K562 (cell line): ENCODE results near the gene TM9SF3. TPM values are rescaled to one million over a fixed set of nuclear protein-coding genes. Genes with fewer than 3 reads are reported as not detected.

Experiments
- ATAC-seq: fragments of 200-7000 bp; cut with Tn5 transposase; 3 replicates; pipeline ENCODE4 v1.9.1; 2020; ENCODE audit warnings: moderate library complexity
- BruUV-seq: library from RNA; stranded (reverse); fragments of 400-500 nt; replicated peaks from 2 replicates; lab custom pipeline; 2021; lab: Mats Ljungman, UMichigan
- CTCF ChIA-PET: fragments of 300-600 bp; formaldehyde crosslinking; extraction: SDS; loops from one replicate; lab custom pipeline; 2021; ENCODE audit warnings: low intra/inter-chr PET ratio; lab: Yijun Ruan, JAX
- POLR2A ChIA-PET: fragments of 300-600, 350-650 bp; sonication (Branson Sonifier 250); formaldehyde crosslinking; extraction: SDS; loops from one replicate; lab custom pipeline; 2021; ENCODE audit warnings: antibody characterized with exemption, inconsistent platforms; lab: Yijun Ruan, JAX
- DNase-seq, 4 experiments: peaks; one replicate each; pipeline versions ENCODE4 v3.0.0 to v3.0.0-alpha.2; 2011 to 2018; ENCODE audit warnings: low spot score in 3 of 4, mixed read lengths in 3 of 4; ENCODE audit errors: extremely low read depth in 1 of 4
- FAIRE-seq: peaks from 2 replicates; lab custom pipeline; 2011; peaks lifted over from hg19 to GRCh38; lab: Jason Lieb, UNC
- H2AFZ ChIP-seq: 2 replicates; pipeline ENCODE4 v1.6.0; 2011; ENCODE audit warnings: low read depth, low read length, control low read depth, inconsistent platforms
- H3K27ac ChIP-seq: fragments of 200-600 bp; 3 replicates; pipeline ENCODE4 v1.8.0; 2011; ENCODE audit warnings: low read depth, mild to moderate bottlenecking, control low read depth, inconsistent platforms, low read length, moderate library complexity, mixed read lengths; ENCODE audit errors: extremely low read depth
- H3K27me3 ChIP-seq, 2 experiments: fragments of 300-600 bp in 1 of 2; 2 replicates in 1 of 2; 3 replicates in 1 of 2; pipeline versions ENCODE4 v1.6.0 to v1.8.0; 2011; ENCODE audit warnings: inconsistent platforms in 2 of 2, low read length in 2 of 2, mild to moderate bottlenecking in 1 of 2, mixed read lengths in 1 of 2, moderate library complexity in 1 of 2; ENCODE audit not compliant: control insufficient read depth in 2 of 2, insufficient read depth in 2 of 2
- H3K36me3 ChIP-seq: fragments of 300-600 bp; 3 replicates; pipeline ENCODE4 v1.8.0; 2011; ENCODE audit warnings: mild to moderate bottlenecking, low read length, inconsistent platforms; ENCODE audit not compliant: control insufficient read depth, insufficient read depth
- H3K4me1 ChIP-seq, 2 experiments: fragments of 200-600 bp in 1 of 2; replicated peaks in 1 of 2; 2 replicates in 1 of 2; 3 replicates in 1 of 2; pipeline versions ENCODE4 v1.5.1 to v1.8.0; 2011; ENCODE audit warnings: inconsistent platforms in 2 of 2, low read length in 2 of 2, mild to moderate bottlenecking in 1 of 2, mixed read lengths in 1 of 2, moderate library complexity in 1 of 2; ENCODE audit not compliant: control insufficient read depth in 2 of 2, insufficient read depth in 2 of 2
- H3K4me2 ChIP-seq: 2 replicates; pipeline ENCODE4 v1.6.1; 2011; ENCODE audit warnings: low read length, control low read depth, inconsistent platforms, mixed read lengths; ENCODE audit not compliant: insufficient read depth
- H3K4me3 ChIP-seq: fragments of 200-600 bp; sonication (generic), shearing (Covaris generic); 2 replicates; pipeline ENCODE4 v1.5.1; 2016; ENCODE audit warnings: control low read depth, inconsistent platforms
- H3K79me2 ChIP-seq: fragments of 200-600 bp; 3 replicates; pipeline ENCODE4 v1.8.0; 2011; ENCODE audit warnings: low read length, inconsistent platforms; ENCODE audit not compliant: control insufficient read depth, insufficient read depth
- H3K9ac ChIP-seq, 2 experiments: 2 replicates each; pipeline versions ENCODE4 v1.6.0 to v1.6.1; 2011; ENCODE audit warnings: low read depth in 2 of 2, low read length in 2 of 2, control low read depth in 1 of 2, inconsistent platforms in 1 of 2, mild to moderate bottlenecking in 1 of 2, mixed read lengths in 1 of 2; ENCODE audit not compliant: insufficient read depth in 1 of 2
- H3K9me1 ChIP-seq: one replicate; pipeline ENCODE4 v1.6.0; 2011; ENCODE audit warnings: inconsistent platforms, mild to moderate bottlenecking, low read length, moderate library complexity; ENCODE audit not compliant: control insufficient read depth, insufficient read depth
- H3K9me3 ChIP-seq: replicated peaks from 2 replicates; pipeline ENCODE4 v1.5.1; 2011; ENCODE audit warnings: low read depth, low read length, inconsistent platforms; ENCODE audit not compliant: control insufficient read depth, insufficient read depth
- H4K20me1 ChIP-seq: replicated peaks from 2 replicates; pipeline ENCODE4 v1.6.1; 2011; ENCODE audit warnings: low read length, inconsistent platforms, mixed read lengths; ENCODE audit not compliant: control insufficient read depth, insufficient read depth
- CBX8 ChIP-seq: fragments of 200-600 bp; sonication (generic); IDR thresholded peaks from 2 replicates; pipeline ENCODE4 v1.6.1; 2012; ENCODE audit warnings: borderline replicate concordance, mixed run types, low read depth, mild to moderate bottlenecking, moderate library complexity, mixed read lengths, low read length, control low read depth, inconsistent platforms; ENCODE audit not compliant: poor library complexity, severe bottlenecking; ENCODE audit errors: extremely low read depth
- ERF ChIP-seq: fragments of 450-650 bp; formaldehyde crosslinking; IDR thresholded peaks from 2 replicates; pipeline ENCODE4 v1.4.0; 2020; ENCODE audit warnings: mild to moderate bottlenecking, mixed read lengths
- IRF9 ChIP-seq: fragments of 450-650 bp; IDR thresholded peaks from 2 replicates; pipeline ENCODE4 v1.6.1; 2016; ENCODE audit warnings: missing biosample characterization, missing genetic modification characterization
- KAT7 ChIP-seq: sonication (generic); formaldehyde crosslinking; IDR thresholded peaks from 2 replicates; pipeline ENCODE4 v1.8.0; 2022; ENCODE audit warnings: missing genetic modification reagents, mild to moderate bottlenecking, borderline replicate concordance
- MYBL2 ChIP-seq, 2 experiments: fragments of 450-650 bp in 1 of 2; sonication (generic) in 1 of 2; formaldehyde crosslinking in 1 of 2; IDR thresholded peaks; 2 replicates each; pipeline versions ENCODE4 v1.6.1 to v1.8.1; 2017 to 2022; ENCODE audit warnings: borderline replicate concordance in 1 of 2, inconsistent platforms in 1 of 2, low read depth in 1 of 2, mild to moderate bottlenecking in 1 of 2, missing genetic modification reagents in 1 of 2, moderate library complexity in 1 of 2
- NBN ChIP-seq: fragments of 450-650 bp; IDR thresholded peaks from 2 replicates; pipeline ENCODE4 v1.6.1; 2016; ENCODE audit warnings: low read depth, mild to moderate bottlenecking
- NFIX ChIP-seq: fragments of 250-450 bp; sonication (Bioruptor Pico); IDR thresholded peaks from 2 replicates; pipeline ENCODE4 v1.4.0; 2020; ENCODE audit warnings: low read depth, mild to moderate bottlenecking, moderate library complexity
- NR0B1 ChIP-seq: fragments of 450-650 bp; IDR thresholded peaks from one replicate; pipeline ENCODE4 v1.6.1; 2018; ENCODE audit warnings: mild to moderate bottlenecking, moderate library complexity; ENCODE audit not compliant: partially characterized antibody
- PCBP2 ChIP-seq: fragments of 200-400 bp; formaldehyde crosslinking; IDR thresholded peaks from 2 replicates; pipeline ENCODE4 v1.6.1; 2018; ENCODE audit warnings: low read length, low read depth, mild to moderate bottlenecking, moderate library complexity; ENCODE audit not compliant: poor library complexity, severe bottlenecking
- PHB2 ChIP-seq: fragments of 450-650 bp; IDR thresholded peaks from 2 replicates; pipeline ENCODE4 v1.6.1; 2017; ENCODE audit warnings: low read depth
- RBM34 ChIP-seq: fragments of 200-400 bp; formaldehyde crosslinking; IDR thresholded peaks from 2 replicates; pipeline ENCODE4 v1.6.1; 2018; ENCODE audit warnings: low read length, borderline replicate concordance; ENCODE audit not compliant: insufficient read depth
- TAF9B ChIP-seq: fragments of 450-650 bp; IDR thresholded peaks from 2 replicates; pipeline ENCODE4 v1.6.1; 2018; ENCODE audit warnings: mild to moderate bottlenecking; ENCODE audit not compliant: partially characterized antibody
- THAP12 ChIP-seq: fragments of 250-450 bp; sonication (Bioruptor Pico); IDR thresholded peaks from 2 replicates; pipeline ENCODE4 v1.9.0; 2021; ENCODE audit warnings: mild to moderate bottlenecking, inconsistent platforms
- ZNF316 ChIP-seq: fragments of 450-650 bp; IDR thresholded peaks from 2 replicates; pipeline ENCODE4 v1.6.1; 2016
- WGBS: fragments of 100-300 bp; shearing (Covaris generic); methylation state at CpG from one replicate; pipeline ENCODE4 v1.1.6; 2016; ENCODE audit warnings: low coverage, mixed read lengths; ENCODE audit not compliant: insufficient coverage; ENCODE audit errors: missing lambda C conversion rate; 5-methylcytosine and 5-hydroxymethylcytosine counted together
- in situ Hi-C: fragments of 300-500 bp; cut with MboI; formaldehyde crosslinking; loops from 4 replicates; pipeline ENCODE4 v1.15.0; 2018; ENCODE audit warnings: inconsistent platforms, mixed read lengths
- intact Hi-C: fragments of 100-400 bp; cut with micrococcal nuclease; formaldehyde crosslinking; loops from 2 replicates; pipeline ENCODE4 v1.14.2; 2022
- polyA plus RNA-seq, 8 experiments: library from polyadenylated mRNA; depleted of rRNA in 4 of 8; stranded (reverse) in 5 of 8; unstranded in 3 of 8; fragments of >200 nt; fragmentation: Nextera tagmentation in 2 of 8; fragmentation: Illumina TruSeq in 1 of 8; extraction: Ambion mirVana in 2 of 8; extraction: Trizol in 1 of 8; gene quantifications; 2 replicates each; pipeline versions ENCODE4 v1.2.1 to v1.2.3, GENCODE V29; 2011 to 2014; ENCODE audit warnings: inconsistent platforms in 1 of 8, missing spikeins in 1 of 8
- total RNA-seq, 7 experiments: library from RNA; depleted of rRNA in 6 of 7; stranded (reverse); fragments of >200 nt in 6 of 7; fragmentation: Illumina TruSeq in 2 of 7; extraction: Trizol in 2 of 7; gene quantifications; 2 replicates each; pipeline versions ENCODE4 v1.2.1 to v1.2.3, GENCODE V29; 2011 to 2021; ENCODE audit warnings: low replicate concordance in 1 of 7

Gene TM9SF3
- total and polyA plus RNA-seq, 9 of the 15 experiments (the other 6 are each of a cell fraction or from before 2014, with no cell fraction given) = 16.1 to 63.1 (median 34.9) TPM

- TF ChIP-seq ERF (CRISPR knock-in tag) (no peak), NFIX (no peak), PCBP2 (no peak), CBX8 (no peak)
- TF ChIP-seq, all 486 proteins: peak for 0
Observed at GRCh38 chr10:96591946-96592345, 5.1 kb upstream of the TM9SF3 start (continued).

DNA sequence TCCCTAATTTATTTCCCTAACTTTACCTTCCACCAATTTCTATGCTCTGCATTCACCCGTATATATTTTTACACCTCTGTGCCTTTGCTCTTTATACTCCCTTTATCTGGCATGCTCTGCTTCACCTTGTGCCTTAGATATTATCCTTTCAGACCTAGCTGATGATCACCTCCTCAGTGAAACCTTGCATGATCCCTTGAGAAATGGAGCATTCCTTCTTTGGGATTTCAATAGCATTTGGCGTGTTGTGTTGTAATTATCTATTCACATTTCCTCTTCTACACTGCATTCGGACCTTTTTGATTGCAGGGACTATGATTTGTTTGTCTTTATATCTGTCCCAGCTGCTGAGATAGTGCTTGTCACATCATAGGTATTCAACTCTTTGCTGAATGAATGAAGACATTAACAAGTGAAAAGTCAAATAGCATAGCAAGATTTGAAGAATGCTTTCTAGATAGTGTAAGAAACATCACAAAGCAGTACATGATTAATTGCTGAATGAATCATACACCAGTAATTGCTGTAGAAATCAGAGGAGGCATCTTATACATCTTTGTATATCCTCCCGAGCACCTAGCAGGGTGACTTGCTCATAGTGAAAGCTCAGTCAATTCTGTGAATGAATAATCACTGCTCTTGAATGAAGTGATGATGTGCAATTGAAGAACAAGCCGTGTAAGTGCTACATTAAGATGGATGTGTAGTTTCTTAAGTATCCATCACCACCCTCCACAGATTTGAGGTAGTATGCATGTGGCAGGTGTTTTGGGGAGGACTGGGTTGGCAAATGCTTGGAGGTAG lies 2.0 kb upstream of the TM9SF3 start:
- ATAC-seq (no peak), FAIRE-seq (no peak), DNase-seq (no peak)
- no peak overlapping the region for H2AFZ ChIP-seq
- in situ Hi-C loops = no loop called here
- H3K4me1 ChIP-seq = peaks cover 0 to 4% of the 10 kb centered on the region in 2 experiments; a peak in 3 of 5 replicates
- H4K20me1 ChIP-seq = no peaks in the 10 kb centered on the region
- no TSS peak for BruUV-seq
- 42% methylated on average over 5 of the region's 5 CpGs for WGBS
- intact Hi-C loops = loop anchor here (5.0 kb wide), 1 partner anchor 33 kb away; no protein-coding TSS in a partner anchor
- no peaks in the 10 kb centered on the region for H3K27me3 ChIP-seq
- H3K27ac ChIP-seq = no peak overlapping the region
- POLR2A ChIA-PET = no interaction called here
- no peak overlapping the region for H3K4me2 ChIP-seq
- CTCF ChIA-PET = no interaction called here
- H3K36me3 ChIP-seq = no peaks in the 10 kb centered on the region
- H3K9me3 ChIP-seq = no peaks in the 10 kb centered on the region
- no peaks in the 10 kb centered on the region for H3K9me1 ChIP-seq
- H3K9ac ChIP-seq = no peak overlapping the region
- peaks cover 39% of the 10 kb centered on the region for H3K79me2 ChIP-seq
- no peak overlapping the region for H3K4me3 ChIP-seq
- no peak for TF ChIP-seq ZNF316
- TF ChIP-seq NR0B1 = no peak
- TF ChIP-seq KAT7 = no peak
- no peak for TF ChIP-seq TAF9B
- TF ChIP-seq MYBL2 (IDR thresholded peaks at IDR 0.05; ENCODE audit: low read depth) = no peak
- no peak for TF ChIP-seq MYBL2 (CRISPR knock-in tag; IDR thresholded peaks at IDR 0.05; ENCODE audit: borderline replicate concordance)
- no peak for TF ChIP-seq PHB2
- TF ChIP-seq NBN = no peak
- no peak for TF ChIP-seq THAP12
- TF ChIP-seq IRF9 (tag) = no peak
- no peak for TF ChIP-seq RBM34
